DND-41 (cell line): ENCODE data around the gene SOS1.

Experiments used
- ATAC-seq: fragments of 200-7000 bp; cut with Tn5 transposase; 3 replicates; pipeline ENCODE4 v1.9.1; 2021; ENCODE audit warnings: low read depth; ENCODE audit not compliant: insufficient read depth
- DNase-seq: peaks from one replicate; pipeline ENCODE4 v3.0.0-alpha.2; 2020
- H2AFZ ChIP-seq: 2 replicates; pipeline ENCODE4 v1.6.0; 2012; ENCODE audit warnings: low read depth, low read length
- H3K27ac ChIP-seq: 2 replicates; pipeline ENCODE4 v1.5.1; 2012; ENCODE audit warnings: low read length, inconsistent platforms
- H3K27me3 ChIP-seq: fragments of 200-600 bp; sonication (generic); 2 replicates; pipeline ENCODE4 v1.6.0; 2012; ENCODE audit warnings: low read length, mild to moderate bottlenecking, inconsistent platforms; ENCODE audit not compliant: insufficient read depth, poor library complexity
- H3K36me3 ChIP-seq: 2 replicates; pipeline ENCODE4 v1.5.1; 2012; ENCODE audit warnings: low read length, inconsistent platforms; ENCODE audit not compliant: insufficient read depth
- H3K4me1 ChIP-seq: 2 replicates; pipeline ENCODE4 v1.5.1; 2012; ENCODE audit warnings: mild to moderate bottlenecking, low read length; ENCODE audit not compliant: insufficient read depth
- H3K4me2 ChIP-seq: 2 replicates; pipeline ENCODE4 v1.6.0; 2012; ENCODE audit warnings: mild to moderate bottlenecking, moderate library complexity, low read length, inconsistent platforms; ENCODE audit not compliant: insufficient read depth
- H3K4me3 ChIP-seq, 2 experiments: fragments of 200-600 bp in 1 of 2; shearing (Covaris generic) in 1 of 2; 2 replicates each; pipeline ENCODE4 v1.5.1; 2012 to 2016; ENCODE audit warnings: inconsistent platforms in 2 of 2, low read length in 2 of 2, mild to moderate bottlenecking in 2 of 2, low read depth in 1 of 2, moderate library complexity in 1 of 2
- H3K79me2 ChIP-seq: 2 replicates; pipeline ENCODE4 v1.6.0; 2012; ENCODE audit warnings: low read length, inconsistent platforms; ENCODE audit not compliant: insufficient read depth
- H3K9ac ChIP-seq: 2 replicates; pipeline ENCODE4 v1.6.0; 2012; ENCODE audit warnings: low read depth, mild to moderate bottlenecking, inconsistent platforms, low read length, moderate library complexity
- H3K9me3 ChIP-seq: 2 replicates; pipeline ENCODE4 v1.5.1; 2012; ENCODE audit warnings: low read length, moderate library complexity, mild to moderate bottlenecking, inconsistent platforms; ENCODE audit not compliant: insufficient read depth, severe bottlenecking
- H4K20me1 ChIP-seq: 2 replicates; pipeline ENCODE4 v1.6.0; 2012; ENCODE audit warnings: low read length; ENCODE audit not compliant: insufficient read depth
- EZH2 ChIP-seq: IDR thresholded peaks from 3 replicates; pipeline ENCODE4 v1.6.1; 2012; ENCODE audit warnings: borderline replicate concordance, low read depth, mild to moderate bottlenecking, moderate library complexity, low read length, inconsistent platforms; ENCODE audit not compliant: severe bottlenecking
- TF ChIP-seq, protein P1 (sequence below): IDR thresholded peaks from 2 replicates; pipeline ENCODE4 v1.5.1; 2012; ENCODE audit warnings: borderline replicate concordance, low read length, moderate library complexity, mild to moderate bottlenecking; ENCODE audit not compliant: poor library complexity, severe bottlenecking; ENCODE audit errors: extremely low read depth

The SOS1 gene

DNA sequence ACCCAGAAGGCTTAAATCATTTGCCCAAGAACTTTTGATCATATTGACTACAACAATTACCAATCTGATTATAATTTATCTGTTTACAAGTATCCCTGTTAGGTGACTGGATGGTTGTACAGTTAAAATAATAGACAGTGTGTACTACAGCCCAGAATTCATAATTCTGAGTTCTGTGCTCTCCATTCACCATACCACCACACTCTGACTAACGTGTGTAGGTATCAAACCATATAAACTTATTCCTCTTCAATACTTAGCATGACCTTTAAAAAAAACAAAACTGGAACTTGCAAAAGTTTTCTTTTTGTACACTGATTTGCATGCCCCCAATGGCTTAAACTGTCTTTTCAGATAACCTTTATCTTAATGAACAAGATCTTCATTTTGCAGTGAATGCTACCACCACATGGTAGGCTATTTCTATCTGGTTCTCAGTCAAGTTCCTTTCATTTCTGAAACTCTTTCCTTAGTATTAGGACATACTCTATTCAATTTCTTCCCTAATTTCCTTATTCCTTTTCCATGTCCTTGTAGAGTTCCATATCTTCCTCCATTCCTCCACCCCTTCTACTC, 50.9 kb downstream of the SOS1 start:
- DNase-seq (no peak), ATAC-seq (no peak)
- no peak for TF ChIP-seq EZH2
- TF ChIP-seq, protein P1, sequence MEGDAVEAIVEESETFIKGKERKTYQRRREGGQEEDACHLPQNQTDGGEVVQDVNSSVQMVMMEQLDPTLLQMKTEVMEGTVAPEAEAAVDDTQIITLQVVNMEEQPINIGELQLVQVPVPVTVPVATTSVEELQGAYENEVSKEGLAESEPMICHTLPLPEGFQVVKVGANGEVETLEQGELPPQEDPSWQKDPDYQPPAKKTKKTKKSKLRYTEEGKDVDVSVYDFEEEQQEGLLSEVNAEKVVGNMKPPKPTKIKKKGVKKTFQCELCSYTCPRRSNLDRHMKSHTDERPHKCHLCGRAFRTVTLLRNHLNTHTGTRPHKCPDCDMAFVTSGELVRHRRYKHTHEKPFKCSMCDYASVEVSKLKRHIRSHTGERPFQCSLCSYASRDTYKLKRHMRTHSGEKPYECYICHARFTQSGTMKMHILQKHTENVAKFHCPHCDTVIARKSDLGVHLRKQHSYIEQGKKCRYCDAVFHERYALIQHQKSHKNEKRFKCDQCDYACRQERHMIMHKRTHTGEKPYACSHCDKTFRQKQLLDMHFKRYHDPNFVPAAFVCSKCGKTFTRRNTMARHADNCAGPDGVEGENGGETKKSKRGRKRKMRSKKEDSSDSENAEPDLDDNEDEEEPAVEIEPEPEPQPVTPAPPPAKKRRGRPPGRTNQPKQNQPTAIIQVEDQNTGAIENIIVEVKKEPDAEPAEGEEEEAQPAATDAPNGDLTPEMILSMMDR: no peak
- H3K27me3 ChIP-seq: no peaks in the 10 kb centered on the region
- H2AFZ ChIP-seq: no peak overlapping the region
- H3K36me3 ChIP-seq: peaks cover 22% of the 10 kb centered on the region
- H3K4me1 ChIP-seq: no peaks in the 10 kb centered on the region
- H3K4me3 ChIP-seq: no peak overlapping the region
- no peak overlapping the region for H3K4me2 ChIP-seq
- H4K20me1 ChIP-seq: peaks cover 25% of the 10 kb centered on the region; the same call in 1 of the 2 replicates
- H3K27ac ChIP-seq: no peak overlapping the region
- peaks cover 51% of the 10 kb centered on the region for H3K79me2 ChIP-seq
- no peaks in the 10 kb centered on the region for H3K9me3 ChIP-seq
- no peak overlapping the region for H3K9ac ChIP-seq

DNA sequence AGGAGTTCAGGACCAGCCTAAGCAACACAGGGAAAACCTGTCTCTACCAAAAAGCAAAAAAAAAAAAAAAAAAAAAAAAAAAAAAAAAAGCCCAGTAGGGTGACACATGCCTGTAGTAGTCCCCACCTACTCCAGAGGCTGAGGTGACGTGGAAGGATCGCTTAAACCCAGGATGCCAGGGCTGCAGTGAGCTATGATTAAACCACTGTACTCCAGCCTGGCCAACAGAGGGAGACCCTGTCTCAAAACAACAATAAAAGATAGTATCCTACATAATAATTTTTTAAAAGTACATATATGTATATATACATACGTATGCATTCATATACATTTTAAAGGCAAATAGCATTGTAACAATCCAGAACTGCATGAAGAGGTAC, 51.7 kb downstream of the SOS1 start:
- H3K36me3 ChIP-seq: peaks cover 22% of the 10 kb centered on the region
- H2AFZ ChIP-seq: no peak overlapping the region
- no peak overlapping the region for H3K27ac ChIP-seq
- H3K4me1 ChIP-seq: no peaks in the 10 kb centered on the region
- H3K27me3 ChIP-seq: no peaks in the 10 kb centered on the region
- no peaks in the 10 kb centered on the region for H3K9me3 ChIP-seq
- DNase-seq: peak; percentile 9
- no peak overlapping the region for H3K4me2 ChIP-seq
- peak; percentile 45; the same call in 1 of the 3 replicates for ATAC-seq
- H3K4me3 ChIP-seq: no peak overlapping the region
- TF ChIP-seq, protein P1: peak; percentile 11
- no peak for TF ChIP-seq EZH2
- peaks cover 25% of the 10 kb centered on the region; the same call in 1 of the 2 replicates for H4K20me1 ChIP-seq
- H3K79me2 ChIP-seq: peaks cover 47% of the 10 kb centered on the region
- no peak overlapping the region for H3K9ac ChIP-seq

DNA sequence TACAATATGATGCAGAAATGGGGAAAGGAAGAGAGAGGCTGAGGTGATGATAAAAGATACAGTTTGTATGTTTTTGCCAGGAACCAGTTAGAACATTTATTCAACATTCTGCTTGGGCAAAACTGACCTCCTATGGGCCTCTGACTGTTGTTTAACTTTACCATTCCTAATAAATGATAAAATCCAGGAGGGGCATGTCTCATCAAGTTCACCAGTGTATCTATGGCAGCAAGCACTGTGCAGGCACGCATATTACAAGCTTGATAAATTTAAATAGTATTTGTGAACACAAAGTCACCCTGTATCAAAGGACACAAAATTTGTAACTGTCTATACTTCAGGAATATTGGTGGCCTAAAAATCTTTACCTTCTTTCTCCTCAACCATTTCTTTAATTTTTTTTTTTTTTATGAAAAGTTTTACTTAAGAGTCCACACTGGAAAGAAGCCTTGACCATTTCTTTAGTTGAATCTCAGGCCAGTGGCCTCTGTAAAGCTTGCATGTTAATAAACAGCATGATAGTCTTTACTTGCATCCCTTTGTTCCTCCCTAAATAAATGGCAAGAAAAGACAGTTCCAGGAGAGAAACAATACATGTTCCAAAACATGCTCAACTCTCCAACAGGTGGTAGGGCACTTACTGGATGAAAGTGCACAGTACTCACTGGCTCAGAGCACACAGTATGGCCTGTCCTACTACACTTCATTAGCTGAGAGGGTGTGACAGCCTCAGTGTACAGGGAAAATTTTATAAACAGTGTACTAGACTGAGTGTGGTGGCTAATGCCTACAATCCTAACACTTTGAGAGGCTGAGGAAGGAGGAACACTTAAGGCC, 52.3 kb downstream of the SOS1 start:
- no peak overlapping the region for H3K27ac ChIP-seq
- no peak overlapping the region for H3K9ac ChIP-seq
- no peak overlapping the region for H3K4me2 ChIP-seq
- no peak for TF ChIP-seq EZH2
- TF ChIP-seq, protein P1: no peak
- ATAC-seq (0 out of 3 replicates have a peak, but pooled peaks have one; percentile 7), DNase-seq (no peak)
- peaks cover 45% of the 10 kb centered on the region for H3K79me2 ChIP-seq
- H3K4me1 ChIP-seq: no peaks in the 10 kb centered on the region
- H2AFZ ChIP-seq: no peak overlapping the region
- H3K4me3 ChIP-seq: no peak overlapping the region
- no peaks in the 10 kb centered on the region for H3K9me3 ChIP-seq
- peaks cover 22% of the 10 kb centered on the region for H3K36me3 ChIP-seq
- H3K27me3 ChIP-seq: no peaks in the 10 kb centered on the region
- peaks cover 25% of the 10 kb centered on the region; the same call in 1 of the 2 replicates for H4K20me1 ChIP-seq
